Activated T-helper 1 cell treated with anti-CD3 and anti-CD28 coated beads, Interleukin-2, amount 50 U/mL, for 16 hours (primary cell): ENCODE measurements around the gene TRAF3.
"Not testable (repeated sequence)": the region's sequence is repeated elsewhere in the genome, so short reads cannot be mapped to it uniquely, and the experiment has no call there.

Experiments used
- DNase-seq, 2 donors: peaks; one replicate each; pipeline ENCODE4 v3.0.0-alpha.2; 2020; ENCODE audit warnings: low read depth in 1 of 2, low spot score in 1 of 2

The TRAF3 gene

DNA sequence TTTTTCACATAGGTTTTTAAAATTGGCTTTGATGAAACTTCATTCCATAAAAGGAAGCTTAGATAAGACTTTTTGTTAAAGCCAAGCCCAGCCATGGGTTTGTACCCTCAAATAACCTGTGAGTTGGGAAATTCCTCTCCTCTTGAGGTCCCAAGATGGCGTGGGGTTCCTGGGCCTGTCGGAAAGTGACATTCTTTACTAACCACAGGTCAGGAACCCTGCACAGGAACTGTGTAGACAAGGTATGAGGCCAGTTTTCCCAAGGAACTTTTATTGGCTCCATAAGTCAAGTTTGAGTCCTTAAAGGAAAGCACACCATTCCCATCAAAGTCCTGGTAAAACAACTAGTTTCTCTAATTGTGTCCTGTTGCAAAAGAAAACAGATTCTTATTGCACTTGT is 80.2 kb downstream of the TRAF3 start:
- DNase-seq: no peak

DNA sequence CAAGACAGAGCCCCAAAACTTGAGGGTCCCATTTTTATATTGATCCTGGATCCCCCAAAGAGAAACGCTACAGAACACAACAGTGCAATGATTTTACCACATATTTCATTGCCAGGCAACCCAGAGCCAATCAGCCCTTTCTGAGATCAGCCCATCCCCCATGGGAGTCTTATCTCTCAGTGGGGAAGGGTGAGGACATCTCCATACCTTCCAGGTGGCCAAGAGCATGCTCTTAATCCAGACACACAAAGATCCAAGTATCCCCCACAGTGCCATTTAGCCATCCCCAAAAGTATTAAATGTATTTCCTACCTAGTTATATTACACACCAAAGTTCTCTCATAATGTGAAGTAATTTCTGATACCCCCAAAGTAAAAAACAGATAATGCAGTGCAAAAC is 82.7 kb downstream of the TRAF3 start:
- no peak for DNase-seq

DNA sequence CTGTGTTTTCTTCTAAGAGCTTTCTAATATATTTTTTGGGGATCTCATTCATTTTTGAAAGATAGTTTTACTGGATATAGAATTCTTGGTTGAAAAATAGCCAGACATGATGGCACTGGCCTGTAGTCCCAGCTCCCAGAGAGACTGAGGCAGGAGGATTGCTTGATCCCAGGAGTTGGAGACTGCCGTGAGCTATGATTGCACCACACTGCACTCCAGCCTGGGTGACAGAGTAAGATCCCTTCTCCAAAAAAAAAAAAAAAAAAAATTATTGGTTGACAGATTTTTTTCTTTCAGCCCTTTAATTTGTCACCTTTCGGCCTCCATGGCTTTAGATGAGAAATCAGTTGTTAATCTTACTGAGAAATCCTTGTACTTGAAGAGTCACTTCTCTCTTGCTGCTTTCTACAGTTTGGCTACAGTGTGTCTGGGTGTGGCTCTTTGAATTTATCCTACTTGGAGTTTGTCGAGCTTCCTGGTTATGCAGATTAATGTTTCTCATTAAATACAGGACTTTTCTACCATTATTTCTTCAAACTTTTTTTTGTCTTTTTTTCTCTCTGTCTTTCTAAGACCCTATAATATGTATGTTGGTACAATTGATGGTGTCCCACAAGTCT is 85.0 kb downstream of the TRAF3 start:
- DNase-seq: no peak

DNA sequence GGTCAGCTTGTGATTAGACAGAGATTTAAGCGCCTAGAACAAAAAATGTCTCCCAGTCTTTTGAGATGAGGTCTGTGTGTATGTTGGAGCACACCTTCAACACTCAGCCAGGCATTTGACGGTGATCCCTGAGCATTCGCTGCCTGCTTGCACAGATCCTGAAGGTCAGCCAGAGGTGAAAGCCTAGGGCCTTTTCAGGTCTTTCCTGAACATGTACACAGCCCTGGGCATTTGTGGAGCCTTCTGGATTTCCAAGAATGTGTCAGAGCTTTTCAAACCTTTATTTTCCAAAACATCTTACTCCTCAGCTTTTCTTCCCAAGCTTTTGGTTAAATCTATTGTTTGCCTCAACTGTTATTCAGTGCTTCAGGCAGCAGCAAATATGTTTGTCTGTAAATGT is 86.1 kb downstream of the TRAF3 start:
- no peak for DNase-seq

DNA sequence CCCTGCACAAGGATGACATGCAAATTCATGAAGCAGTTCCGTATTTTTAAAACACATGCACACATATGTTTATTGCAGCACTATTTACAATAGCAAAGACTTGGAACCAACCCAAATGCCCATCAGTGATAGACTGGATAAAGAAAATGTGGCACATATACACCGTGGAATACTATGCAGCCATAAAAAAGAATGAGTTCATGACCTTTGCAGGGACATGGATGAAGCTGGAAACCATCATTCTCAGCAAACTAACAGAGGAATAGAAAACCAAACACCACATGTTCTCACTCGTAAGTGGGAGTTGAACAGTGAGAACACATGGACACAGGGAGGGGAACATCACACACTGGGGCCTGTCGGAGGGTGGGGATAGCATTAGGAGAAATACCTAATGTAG is 88.7 kb downstream of the TRAF3 start:
- not testable (repeated sequence) for DNase-seq

DNA sequence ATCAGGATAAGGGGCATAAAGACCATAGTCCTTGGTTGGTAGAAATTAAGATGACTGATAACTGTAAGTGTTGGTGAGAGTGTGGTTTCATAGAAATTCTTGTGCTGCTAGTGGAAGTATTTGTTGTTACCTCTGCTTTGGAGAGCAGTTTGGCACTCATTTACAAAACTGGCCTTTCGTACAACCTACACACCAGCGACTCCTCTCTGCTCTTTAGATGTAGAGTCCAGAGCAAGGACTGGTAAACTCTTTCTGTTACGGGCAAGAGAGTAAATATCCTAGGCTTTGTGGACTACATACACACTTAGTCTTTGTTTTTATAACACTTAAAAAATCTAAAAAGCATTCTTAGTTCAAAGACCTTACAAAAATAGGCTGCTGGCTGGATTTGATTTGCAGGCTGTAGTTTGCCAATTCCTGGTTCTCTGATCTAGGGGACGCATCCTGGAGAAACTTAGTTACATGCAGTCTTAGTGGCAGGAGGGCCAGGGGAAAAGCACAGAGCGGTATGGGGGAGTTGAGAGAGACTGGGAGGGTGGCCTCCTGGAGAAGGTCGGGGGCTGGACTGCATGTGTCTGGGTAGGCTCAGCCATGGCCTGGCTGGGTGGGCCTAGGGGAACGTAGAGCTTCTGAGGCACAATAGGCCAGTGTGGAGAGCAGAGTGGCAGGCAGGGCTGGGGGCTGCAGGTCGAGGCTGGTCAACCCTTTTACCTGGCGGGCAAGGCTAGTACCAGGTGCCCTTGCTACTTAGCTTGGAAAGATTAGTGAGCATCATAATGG is 89.9 kb downstream of the TRAF3 start:
- no peak for DNase-seq

DNA sequence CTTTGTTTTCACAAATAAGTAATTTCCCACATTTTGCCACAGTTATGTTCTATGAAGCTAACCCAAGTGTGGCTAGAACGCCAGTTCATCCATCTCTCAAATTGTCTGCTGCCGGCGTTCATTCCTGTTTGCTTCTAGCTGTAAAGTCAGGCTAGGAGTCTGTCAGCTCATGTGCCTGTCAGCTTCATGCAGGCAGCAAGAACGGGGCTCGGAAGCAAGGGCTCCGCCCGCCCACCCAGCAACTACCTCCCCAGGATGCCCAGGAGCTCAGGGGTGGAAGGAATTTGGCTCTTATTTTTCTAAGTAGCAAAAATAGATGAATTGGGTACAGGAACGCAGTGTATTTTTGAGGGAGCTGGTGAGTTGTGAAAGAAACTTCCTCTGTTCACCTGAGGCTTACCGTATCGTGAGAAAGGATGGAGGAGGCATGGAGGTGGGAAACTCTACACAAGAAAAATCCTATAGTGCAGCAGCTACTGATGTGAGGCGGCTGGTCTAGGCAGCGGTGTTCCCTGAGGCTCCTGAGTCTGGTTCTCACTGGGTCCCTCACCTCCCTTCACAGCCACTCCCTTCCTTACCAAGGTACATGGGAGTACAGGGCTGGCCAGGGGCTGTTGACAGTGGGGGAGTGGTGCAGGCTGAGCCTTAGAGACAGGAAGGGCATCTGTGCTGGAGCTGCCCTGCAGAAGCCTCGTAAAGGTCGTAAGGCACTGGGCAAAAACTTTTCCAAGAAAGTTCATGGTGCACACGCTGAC is 90.8 kb downstream of the TRAF3 start:
- DNase-seq: no peak

DNA sequence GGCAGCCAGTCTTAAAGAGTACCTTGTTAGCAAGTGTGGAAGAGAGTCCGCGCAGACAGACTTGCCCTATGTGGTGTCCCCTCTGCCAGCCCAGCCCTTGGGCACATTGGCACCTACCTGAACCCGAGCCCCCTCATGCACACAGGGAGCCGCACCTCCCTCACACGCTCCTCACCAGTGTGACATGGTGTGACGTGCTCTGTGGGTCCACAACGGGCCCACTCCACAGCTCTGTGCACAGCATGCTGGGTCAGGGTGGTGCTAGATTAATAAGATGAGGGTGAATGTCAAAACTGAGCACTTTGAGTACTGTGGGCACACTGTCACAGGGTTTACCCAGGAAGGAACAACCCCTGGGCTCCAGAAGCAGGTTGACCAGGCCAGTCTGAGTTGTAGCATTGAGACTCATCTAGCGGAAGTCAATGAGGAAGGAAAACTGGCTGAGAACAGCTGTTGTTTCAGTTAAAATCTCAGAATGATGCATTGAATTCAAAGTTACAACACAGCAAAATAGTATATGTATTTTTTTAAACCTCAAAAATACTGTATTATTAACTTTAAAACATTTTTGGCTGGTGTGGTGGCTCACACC is 91.8 kb downstream of the TRAF3 start:
- no peak for DNase-seq

DNA sequence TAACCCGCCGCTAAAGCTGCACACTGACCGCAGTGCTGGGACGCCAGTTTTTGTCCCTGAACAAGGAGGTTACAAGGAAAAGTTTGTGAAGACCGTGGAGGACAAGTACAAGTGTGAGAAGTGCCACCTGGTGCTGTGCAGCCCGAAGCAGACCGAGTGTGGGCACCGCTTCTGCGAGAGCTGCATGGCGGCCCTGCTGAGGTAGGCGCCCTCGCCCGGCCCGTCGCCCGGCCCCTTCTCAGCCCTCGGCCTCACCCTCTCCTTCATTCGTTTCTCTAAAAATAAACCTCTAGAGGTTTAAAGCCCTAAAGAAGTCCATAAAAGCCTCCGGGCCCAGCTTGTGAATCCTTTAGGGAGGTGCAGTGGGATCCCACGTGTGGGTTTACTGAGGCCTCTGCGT is 93.0 kb downstream of the TRAF3 start:
- no peak for DNase-seq

DNA sequence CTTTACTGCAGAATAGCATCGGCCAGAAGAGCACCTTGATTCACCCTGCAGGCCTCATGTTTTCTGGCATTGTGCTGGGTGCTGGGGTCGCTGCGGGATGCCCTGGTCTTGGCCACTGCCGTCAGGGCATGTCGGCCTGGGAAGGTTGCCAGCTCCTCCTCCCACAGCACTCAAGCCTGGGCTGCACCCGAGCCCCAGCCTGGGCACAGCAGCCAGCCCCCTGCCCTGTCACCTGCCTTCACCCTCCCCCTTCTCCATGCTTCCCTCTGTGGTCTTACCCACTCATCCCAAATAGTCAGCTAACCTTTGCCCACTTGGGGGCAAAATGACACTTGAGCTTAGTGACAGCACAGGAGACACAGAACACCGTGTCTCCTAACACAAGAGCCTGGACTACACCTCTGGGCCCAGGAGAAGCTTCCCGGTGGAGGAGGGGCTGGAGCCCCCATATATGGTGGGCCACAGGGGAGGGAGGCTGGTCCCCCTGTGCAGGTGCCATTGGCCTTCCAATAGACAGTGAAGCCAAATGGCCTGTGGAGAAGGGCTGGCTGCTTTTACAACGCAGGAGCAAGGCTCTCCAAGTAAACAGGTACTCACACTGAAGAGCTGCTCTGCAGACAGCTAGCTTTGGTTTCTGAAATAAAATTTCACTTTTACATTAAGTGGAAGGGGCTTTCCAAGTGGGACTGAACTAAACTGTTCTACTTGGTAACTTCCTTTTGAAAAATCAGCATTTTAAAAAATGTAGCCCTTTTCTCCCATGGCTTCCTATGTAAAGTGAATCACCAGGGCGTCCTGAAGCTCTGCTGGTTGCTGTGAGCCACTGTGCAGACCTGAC is 94.0 kb downstream of the TRAF3 start:
- no peak for DNase-seq

DNA sequence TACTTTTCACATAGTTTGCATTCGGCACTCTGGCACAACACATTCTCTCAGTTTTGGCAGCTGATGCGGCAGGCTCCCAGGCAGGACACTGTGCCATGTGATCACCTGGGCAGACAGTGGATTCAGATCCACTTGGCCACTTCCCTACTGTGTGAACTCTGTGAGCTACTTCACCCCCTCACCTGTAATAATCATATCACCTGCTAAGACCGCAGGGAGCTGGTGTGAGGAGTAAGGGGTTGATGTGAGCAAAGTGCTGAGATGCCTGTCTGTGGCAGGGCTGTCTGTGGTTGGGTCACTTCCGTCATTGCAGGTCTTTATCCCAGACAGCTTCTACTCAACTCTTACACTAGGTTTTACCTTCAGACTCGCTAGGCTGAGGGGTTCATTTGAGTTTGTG is 94.8 kb downstream of the TRAF3 start:
- DNase-seq: no peak

DNA sequence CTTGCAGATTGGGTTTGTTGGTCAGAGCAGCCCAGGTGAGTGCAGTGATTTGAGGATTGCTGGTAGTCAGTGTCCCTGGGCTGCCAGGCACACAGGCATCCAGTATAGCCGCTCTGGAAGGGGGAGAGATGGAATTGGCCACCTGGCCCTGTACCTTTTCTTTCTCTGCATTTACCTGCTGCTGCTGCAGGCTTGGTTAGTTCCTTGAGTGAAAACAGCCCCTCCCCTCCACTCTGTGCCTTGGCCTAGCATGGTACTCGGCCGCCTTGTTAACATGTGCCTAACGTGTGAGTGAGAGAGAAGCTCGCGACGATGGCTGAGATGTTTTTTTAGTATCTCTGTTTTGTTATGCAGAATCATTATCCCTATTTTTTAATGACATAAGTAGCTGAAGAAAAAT is 95.9 kb downstream of the TRAF3 start:
- DNase-seq: no peak

DNA sequence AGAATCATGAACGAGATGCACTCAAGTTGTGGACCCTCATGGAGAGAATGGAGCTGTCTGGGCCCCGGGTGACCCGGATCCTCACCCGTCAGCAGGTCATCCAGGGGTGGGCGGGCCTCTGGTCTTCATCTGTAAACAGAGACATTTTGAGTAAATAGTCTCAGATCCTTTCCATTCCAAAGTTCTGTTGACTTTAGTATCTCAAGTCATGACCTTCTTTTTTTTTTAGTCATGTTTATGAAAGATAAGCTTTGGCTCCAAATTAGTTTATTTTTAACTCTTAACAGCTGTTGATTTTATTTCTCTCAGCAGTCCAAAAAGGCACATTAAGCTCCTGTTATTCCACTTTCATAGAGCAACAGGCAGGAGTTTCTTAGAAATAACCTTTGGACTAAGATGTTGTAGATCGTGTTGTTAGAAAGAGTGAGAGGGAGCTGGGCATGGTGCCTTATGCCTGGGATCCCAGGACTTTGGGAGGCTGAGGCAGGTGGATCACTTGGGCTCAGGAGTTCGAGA is 96.4 kb downstream of the TRAF3 start:
- DNase-seq: no peak

DNA sequence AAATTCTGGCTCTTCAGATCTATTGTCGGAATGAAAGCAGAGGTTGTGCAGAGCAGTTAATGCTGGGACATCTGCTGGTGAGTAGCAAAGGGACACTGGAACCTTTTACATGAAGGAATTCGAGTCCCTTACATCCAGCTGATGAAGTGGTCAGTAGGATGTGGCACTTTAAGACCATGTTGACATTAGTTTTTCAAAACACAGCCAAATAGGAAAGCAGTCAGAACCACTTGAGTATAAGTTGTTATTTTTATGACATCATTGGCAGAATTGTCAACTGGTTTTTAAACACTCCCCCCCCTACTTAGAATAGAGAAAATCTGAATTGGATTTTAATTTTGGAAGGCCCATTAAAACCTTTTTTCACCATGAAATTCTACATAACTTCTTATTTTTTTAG is 98.4 kb downstream of the TRAF3 start:
- DNase-seq: no peak

DNA sequence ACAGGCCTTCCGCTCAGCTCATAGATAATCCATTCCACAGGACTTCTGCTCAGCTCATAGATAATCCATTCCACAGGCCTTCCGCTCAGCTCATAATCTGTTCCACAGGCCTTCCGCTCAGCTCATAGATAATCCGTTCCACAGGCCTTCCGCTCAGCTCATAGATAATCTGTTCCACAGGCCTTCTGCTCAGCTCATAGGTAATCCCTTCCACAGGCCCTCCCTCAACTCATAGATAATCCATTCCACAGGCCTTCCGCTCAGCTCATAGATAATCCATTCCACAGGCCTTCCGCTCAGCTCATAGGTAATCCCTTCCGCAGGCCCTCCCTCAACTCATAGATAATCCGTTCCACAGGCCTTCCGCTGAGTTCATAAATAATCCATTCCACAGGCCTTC is 100.3 kb downstream of the TRAF3 start:
- not testable (repeated sequence) for DNase-seq

DNA sequence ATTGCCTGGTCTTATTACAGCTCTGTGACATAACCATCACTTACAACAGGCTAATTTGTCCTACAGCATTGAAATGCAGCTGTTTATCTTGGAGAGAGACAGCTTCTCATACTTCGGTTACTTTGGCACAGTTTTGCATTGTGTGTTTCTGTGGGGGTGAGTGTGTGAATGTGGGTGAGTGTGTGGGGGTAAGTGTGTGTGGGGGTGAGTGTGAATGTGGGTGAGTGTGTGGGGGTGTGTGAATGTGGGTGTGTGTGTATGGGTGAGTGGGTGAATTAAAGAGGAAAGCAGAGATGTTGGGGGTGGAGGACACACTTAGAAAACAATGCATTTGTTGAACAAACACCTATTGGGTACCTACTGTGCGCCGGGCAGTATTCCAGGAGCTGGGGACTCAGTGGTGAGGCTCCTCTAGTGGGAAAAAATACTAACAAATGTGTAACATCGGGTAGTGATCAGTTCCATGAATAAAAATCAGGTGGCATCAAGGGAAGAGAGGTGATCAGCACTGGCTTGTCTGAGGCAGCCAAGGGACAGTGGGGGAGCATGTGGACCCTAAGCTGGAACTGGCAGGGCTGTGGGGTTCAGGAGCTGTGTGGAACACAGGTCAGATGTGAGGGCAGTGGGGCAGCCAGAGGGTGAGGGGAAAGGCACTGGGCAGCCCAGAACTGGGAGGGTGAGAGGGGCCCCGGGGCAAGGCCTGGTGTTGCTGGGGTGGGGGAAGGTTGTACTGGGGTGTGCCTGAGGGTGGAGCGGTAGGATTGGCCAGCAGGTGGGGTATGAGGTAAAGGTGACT is 101.1 kb downstream of the TRAF3 start:
- no peak for DNase-seq

DNA sequence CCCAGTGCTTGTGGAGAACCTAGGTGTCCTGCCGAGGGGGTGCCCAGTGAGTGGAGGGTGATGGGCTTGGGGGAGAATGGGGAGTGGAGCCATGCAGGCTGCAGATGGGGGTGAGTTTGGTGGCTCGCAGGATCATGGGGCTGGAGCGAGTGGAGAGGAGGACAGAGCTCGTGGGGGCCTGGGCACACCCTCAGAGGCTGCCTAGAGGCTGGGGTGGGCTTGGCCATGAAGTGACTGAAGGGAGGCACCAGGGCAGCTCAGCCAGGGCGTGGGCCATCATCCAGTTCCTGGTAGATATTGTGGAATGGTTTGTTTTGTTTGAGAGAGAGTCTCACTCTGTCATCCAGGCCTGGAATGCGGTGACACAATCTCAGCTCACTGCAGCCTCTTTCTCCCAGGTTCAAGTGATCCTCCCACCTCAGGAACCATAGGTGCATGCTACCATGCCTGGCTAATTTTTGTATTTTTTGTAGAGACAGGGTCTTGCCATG is 101.8 kb downstream of the TRAF3 start:
- DNase-seq: no peak

DNA sequence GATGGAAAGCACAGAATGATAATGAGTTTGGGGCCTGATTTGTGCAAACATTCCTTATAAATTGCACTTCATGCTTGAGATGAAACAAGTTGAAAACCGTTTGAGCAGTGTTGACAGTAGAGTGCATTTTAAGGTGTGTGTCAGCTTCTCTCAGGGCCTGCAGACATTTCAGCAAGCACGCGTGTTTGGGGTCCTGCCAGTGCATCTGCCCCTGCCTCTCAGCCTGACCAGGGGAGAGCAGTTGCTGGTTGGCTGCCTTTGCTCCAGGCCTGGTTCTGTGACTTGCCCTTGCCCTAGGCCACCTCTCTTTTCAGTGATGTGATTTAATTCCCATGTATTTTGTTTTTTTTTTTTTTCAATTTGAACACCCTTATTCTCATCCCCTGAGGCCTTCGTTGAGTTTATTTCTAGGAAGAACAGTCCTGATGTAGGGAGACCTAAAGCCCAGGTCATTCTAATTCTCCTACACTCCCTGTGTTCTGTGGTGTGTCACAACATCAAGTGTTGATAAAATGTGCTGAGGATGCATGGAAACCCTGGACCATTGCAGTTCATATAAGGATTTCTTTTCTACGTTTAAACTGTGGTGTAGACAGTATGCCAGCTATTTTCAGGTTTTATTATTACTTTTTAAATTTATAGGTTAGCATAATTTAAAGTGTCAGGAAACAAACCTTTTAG is 105.1 kb downstream of the TRAF3 start:
- no peak for DNase-seq

DNA sequence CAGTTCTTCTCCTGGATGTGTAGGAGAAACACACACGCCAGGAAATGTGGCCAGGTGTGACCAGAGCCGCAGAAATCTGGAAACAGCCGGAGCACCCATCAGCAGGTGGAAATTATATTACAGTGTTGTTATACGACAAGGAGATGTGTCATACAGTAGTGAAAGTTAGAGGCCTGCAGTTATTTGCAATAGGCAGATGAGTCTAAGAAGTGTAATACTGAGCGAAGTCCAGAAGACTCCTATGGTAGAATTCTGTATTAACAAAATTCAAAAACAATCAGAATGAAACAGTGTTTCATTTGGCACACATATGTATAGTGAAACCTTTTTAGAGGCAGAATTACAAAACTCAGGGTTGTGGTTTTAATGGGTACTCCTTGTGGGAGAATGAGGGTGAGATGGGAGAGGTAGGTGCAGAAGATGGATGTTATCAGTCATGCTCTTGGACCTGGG is 105.9 kb downstream of the TRAF3 start:
- no peak for DNase-seq
